Fibroblast of skin of right quadriceps (primary cell): Measurements from ENCODE around the gene HID1.
A peak's percentile ranks its signal among the peaks of the same experiment; 100 is the strongest.
"Not testable (repeated sequence)": the region's sequence is repeated elsewhere in the genome, so short reads cannot be mapped to it uniquely, and the experiment has no call there.

Source experiments
- DNase-seq: peaks from one replicate; pipeline ENCODE4 v3.0.0-alpha.2; 2013

Gene HID1, protein sequence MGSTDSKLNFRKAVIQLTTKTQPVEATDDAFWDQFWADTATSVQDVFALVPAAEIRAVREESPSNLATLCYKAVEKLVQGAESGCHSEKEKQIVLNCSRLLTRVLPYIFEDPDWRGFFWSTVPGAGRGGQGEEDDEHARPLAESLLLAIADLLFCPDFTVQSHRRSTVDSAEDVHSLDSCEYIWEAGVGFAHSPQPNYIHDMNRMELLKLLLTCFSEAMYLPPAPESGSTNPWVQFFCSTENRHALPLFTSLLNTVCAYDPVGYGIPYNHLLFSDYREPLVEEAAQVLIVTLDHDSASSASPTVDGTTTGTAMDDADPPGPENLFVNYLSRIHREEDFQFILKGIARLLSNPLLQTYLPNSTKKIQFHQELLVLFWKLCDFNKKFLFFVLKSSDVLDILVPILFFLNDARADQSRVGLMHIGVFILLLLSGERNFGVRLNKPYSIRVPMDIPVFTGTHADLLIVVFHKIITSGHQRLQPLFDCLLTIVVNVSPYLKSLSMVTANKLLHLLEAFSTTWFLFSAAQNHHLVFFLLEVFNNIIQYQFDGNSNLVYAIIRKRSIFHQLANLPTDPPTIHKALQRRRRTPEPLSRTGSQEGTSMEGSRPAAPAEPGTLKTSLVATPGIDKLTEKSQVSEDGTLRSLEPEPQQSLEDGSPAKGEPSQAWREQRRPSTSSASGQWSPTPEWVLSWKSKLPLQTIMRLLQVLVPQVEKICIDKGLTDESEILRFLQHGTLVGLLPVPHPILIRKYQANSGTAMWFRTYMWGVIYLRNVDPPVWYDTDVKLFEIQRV

GRCh38 chr17:74972107-74972972 lies at the start of gene HID1:
HID1 (minus strand) TSS chr17:74972759; CDS start chr17:74972656, 103 bp downstream.
- no peak for DNase-seq

- DNase-seq: no peak
Measured at GRCh38 chr17:75020331-75021110, 48.0 kb upstream of the HID1 start.

GRCh38 chr17:75019710-75020109 lies 47.2 kb upstream of the HID1 start:
- DNase-seq: no peak

DNA sequence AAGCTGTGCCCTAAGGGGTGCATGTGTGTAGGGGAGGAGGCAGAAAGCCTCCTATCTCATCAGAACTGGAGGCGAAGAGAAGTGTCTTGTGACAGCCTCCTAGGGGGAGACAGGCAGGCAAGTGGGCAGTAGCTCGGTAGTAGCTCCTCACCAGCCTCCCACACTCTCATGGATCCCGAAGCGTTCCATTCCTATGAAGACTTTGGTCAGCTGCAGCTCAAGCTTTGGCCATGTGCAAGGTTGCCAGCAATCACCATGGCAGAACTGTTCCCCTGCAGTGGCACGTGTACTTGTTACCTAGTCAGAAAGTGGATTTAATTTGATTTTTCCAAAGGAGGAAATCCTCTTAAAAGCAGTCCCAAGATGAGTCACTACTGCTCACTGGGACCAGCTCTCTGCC lies 46.6 kb upstream of the HID1 start:
- DNase-seq: no peak

DNA sequence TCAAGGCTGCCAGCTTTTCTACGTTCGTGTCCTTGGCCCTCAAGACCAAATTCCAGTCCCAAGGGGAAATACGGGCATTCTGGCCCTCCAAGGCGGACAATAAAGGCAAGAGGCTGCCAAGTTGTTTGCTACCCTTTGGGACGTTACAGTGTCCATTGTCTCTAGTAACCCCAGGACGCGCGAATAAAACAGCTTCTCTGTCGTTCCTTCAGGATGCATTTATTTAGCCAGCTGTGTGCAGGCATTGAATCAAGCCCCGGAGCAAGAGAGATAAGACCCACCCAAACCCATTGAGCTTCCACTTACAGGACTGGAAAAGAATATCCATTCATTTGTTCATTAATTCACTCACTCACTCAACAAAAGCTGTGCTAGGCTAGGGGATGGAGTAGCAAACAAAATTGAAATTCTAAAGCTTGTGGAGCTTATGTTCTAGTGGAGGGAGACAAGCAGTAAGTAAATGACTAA lies 40.6 kb upstream of the HID1 start:
- no peak for DNase-seq

- DNase-seq: peak; percentile 88
Measured at GRCh38 chr17:75012346-75013091, 40.0 kb upstream of the HID1 start, which contains the start of gene MRPL58. MRPL58 (plus strand) TSS chr17:75012670; CDS start chr17:75012687, 17 bp downstream.

GRCh38 chr17:75012096-75012345 lies 39.5 kb upstream of the HID1 start:
- DNase-seq: no peak

DNA sequence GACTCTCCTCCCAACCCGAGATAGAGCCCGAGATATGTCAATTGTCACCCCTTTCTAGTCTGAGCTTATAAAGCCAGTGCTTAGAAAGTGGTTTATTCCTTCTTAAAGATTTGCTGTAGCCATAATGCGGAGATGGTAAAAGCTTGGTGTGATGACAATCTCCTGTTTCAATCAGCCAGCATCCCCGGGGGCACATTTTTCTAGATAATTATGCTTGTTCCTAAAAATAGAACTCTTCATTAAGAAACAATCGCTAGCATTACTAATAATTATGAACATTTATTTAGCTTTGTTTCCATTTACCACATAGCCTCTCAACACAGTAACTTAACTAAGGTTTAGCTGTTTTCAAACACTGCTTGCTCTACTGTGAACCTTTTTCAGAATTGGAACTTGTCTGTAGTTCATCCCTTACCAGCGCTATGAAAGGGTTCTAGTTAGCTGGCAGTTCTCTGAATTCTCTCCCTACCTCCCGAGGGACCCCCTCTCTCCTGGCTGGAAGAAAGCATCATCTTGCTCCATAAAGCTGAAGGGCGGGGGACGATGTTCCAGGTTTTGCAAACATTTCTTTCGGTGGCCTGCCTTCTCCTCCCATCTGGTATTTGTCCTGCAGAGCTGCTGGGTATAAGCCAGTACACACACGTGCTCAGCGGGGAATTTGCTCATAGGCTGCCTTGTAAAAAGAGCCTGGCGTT lies 39.0 kb upstream of the HID1 start:
- peak; percentile 66 for DNase-seq

DNA sequence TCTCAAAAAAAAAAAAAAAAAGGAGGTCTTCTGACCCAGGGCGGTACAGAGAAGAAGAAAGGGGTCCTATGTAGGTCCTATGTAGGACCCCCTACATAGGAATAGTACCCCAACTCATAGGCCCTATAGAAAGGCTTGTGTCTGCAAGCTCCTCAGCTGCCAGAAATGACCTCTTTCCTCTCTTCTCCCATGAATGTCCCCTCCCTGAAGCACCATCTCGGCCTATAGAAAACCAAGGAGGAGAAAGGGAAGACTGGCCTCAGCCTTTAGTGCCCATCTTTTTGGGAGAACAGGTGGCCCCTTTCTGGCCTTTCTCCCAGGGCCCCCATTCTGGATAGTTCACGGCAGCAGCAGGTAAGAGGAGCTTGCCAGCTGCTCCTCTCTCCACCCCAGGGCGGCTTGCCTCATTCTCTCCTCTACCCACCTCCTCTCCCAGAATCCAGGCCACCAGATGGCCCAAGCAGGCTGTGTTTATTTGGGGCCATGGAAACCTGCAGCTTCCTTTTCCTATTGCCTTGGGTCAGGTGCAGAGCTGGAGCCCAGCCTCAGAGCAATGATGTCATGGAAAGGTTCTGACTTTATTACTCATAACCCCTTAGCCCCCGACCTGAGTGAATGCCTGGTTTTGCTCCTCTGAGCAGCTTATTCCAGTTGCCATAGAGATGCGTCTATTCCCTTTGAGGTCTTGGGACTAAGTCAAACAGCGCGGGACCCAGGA lies 38.3 kb upstream of the HID1 start:
- DNase-seq: peak; percentile 20

GRCh38 chr17:75009139-75009724 lies 36.7 kb upstream of the HID1 start:
- no peak for DNase-seq

- no peak for DNase-seq
Measured at GRCh38 chr17:75008373-75008772, 35.8 kb upstream of the HID1 start.

DNA sequence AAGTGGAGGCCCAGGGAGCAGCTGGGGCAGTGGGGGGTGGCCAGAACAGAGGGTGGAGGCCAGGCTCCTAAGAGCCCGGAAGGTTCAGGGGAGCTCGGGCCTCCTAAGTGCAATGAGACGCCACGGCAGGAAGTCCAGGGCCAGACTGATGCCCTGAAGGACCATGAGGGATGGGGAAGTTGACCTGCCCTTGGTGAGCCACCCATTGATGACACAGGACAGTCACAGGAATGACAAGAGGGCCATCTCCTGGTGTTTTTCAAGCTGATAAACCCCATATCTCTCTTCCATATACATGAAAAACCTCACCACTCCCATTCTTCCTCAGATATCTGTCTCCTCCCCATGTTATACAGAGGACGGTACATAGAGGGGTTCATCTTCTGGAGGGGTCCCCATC lies 34.1 kb upstream of the HID1 start:
- DNase-seq: no peak

GRCh38 chr17:75006084-75006483 lies 33.5 kb upstream of the HID1 start:
- not testable (repeated sequence) for DNase-seq

DNA sequence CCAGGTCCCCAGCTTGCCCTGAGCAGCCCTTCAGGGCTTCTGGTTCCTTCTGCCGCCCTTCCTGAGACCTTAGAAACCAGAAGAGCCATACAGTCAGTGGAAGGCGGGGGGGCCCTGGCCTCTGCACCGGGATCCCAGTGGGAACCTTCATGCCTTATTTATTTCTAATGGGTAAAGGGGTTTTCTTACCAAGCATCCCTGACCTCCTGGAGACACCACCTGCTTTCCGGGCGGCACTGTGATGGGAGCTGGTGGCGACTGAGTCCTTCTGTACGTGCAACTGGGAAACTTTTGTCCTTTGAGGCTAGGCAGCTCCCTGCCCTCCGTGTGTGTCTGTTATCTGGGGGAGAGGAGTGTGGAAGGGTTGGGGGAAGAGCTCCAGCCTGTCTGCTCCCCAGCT lies 32.7 kb upstream of the HID1 start:
- no peak for DNase-seq

DNA sequence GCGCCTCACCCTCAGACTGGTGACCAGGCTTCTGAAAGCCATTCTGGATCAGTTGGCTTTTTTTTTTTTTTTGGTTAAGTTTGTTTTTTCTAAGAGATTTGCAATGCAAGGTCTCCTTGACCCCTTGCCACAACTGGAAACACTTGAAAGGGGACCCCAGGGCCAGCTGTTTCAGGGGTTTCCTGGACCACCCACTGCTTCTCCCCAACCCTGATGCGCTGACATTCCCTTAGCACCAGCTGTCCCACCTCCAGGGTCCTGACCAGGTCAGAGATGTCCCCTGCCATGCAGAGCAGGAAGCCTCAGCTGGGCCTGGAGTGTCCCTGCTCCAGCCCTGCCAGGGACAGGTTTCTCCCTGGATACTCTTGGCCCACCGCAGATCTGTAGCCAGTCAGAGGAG lies 31.8 kb upstream of the HID1 start:
- DNase-seq: no peak

DNA sequence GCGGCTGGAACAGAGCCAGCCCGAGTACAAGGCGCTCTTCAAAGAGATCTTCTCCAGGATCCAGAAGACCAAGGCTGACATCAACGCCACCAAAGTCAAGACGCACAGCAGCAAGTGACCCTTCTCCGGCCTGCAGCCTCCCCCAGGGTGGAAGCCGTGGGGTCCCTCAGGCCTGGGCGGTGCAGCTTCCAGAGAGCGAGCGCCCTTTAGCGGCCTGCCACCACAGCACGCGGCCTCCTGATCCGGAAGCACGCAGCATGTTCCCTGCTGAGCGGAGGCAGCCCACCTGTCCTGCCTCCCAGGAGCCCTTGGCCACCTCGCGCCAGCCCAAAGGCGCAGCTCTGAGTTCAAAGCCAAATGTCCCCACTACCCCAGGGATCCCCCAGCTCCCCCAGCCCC lies 31.4 kb upstream of the HID1 start:
- no peak for DNase-seq

DNA sequence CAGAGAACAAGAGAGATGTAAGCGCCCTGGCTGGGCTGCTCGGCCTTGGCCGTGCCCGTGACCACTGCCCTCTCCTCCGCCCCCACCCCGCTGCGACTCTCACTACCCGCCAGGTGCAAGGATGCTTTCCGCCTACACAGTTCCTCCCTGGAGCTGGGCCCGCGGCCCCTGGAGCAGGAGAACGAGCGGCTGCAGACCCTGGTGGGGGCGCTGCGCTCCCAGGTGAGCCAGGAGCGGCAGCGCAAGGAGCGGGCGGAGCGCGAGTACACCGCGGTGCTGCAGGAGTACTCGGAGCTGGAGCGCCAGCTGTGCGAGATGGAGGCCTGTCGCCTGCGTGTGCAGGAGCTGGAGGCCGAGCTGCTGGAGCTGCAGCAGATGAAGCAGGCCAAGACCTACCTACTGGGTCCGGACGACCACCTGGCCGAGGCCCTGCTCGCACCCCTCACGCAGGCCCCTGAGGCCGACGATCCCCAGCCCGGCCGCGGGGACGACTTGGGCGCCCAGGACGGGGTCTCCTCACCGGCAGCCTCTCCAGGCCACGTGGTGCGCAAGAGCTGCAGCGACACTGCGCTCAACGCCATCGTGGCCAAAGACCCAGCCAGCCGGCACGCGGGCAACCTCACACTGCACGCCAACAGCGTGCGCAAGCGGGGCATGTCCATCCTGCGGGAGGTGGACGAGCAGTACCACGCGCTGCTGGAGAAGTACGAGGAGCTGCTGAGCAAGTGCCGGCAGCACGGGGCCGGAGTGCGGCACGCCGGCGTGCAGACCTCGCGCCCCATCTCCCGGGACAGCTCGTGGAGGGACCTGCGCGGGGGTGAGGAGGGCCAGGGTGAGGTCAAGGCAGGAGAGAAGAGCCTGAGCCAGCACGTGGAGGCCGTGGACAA lies 30.8 kb upstream of the HID1 start:
- DNase-seq: no peak

GRCh38 chr17:75001915-75002843 lies 29.6 kb upstream of the HID1 start:
- no peak for DNase-seq
